SH-SY5Y (cell line): ENCODE results near the gene HMHB1.

Source experiments
- GATA2 ChIP-seq: IDR thresholded peaks from 2 replicates; pipeline ENCODE4 v1.6.1; 2011; ENCODE audit warnings: mild to moderate bottlenecking, low read depth, low read length
- GATA3 ChIP-seq: IDR thresholded peaks from 2 replicates; pipeline ENCODE4 v1.6.1; 2011; ENCODE audit warnings: low read depth, mild to moderate bottlenecking, low read length, moderate library complexity

DNA sequence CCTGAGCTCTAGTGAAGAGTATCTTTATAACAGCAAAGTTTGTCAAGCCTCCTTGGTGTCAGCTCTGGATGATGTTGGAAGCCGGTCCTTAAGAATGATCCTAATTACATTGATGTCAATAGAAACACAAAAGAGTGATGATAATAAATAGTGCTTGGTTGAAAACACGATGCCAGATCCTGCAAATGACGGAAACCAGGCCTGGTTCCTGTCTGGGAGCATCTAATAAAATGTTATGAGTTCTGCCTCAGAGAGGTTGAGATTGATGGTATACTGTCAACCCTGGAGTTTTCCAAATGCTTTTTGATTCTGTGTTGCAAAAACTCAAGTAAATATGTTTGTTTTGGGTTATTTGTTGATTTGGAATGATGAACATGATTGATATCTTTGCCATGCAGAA is 23.3 kb downstream of the HMHB1 start:
- TF ChIP-seq GATA3, result no peak
- no peak for TF ChIP-seq GATA2
